Measurements from ENCODE around the gene CASK.

Gene CASK

GRCh38 chrX:41695426-41695825, 227.9 kb downstream of the CASK start:
- H2AK5ac ChIP-seq (ENCODE audit: low read length), result no peak overlapping the region
- no CpG with 5 or more reads among the region's 7 CpGs for WGBS (ENCODE audit: extremely low coverage, insufficient coverage, insufficient read length)

GRCh38 chrX:41693024-41693423, 230.3 kb downstream of the CASK start:
- no peak overlapping the region for H3K4me3 ChIP-seq (ENCODE audit: low read depth, low read length)
- H3K4me2 ChIP-seq (ENCODE audit: low read length), result no peak overlapping the region
- no peaks in the 10 kb centered on the region for H3K27me3 ChIP-seq (ENCODE audit: insufficient read depth, low read length)
- no peak overlapping the region for H2BK12ac ChIP-seq (ENCODE audit: low read length)
- H3K9ac ChIP-seq (ENCODE audit: low read length), result no peak overlapping the region
- H2AFZ ChIP-seq (ENCODE audit: insufficient read depth, low read length, poor library complexity), result no peak overlapping the region
- H3K23ac ChIP-seq (ENCODE audit: low read length), result no peak overlapping the region
- no peak overlapping the region for H2BK5ac ChIP-seq (ENCODE audit: low read depth, low read length, poor library complexity)
- no peaks in the 10 kb centered on the region for H3K79me2 ChIP-seq (ENCODE audit: control insufficient read depth, insufficient read depth, low read length, poor library complexity)
- H3K4me1 ChIP-seq (ENCODE audit: control insufficient read depth in 1 of 2, insufficient read depth in 2 of 2, low read length in 2 of 2), result no peaks in the 10 kb centered on the region
- H2BK120ac ChIP-seq (ENCODE audit: insufficient read depth, low read length, poor library complexity), result no peak overlapping the region
- no peak for DNase-seq
- H3K79me1 ChIP-seq (ENCODE audit: low read length), result no peaks in the 10 kb centered on the region
- no peak overlapping the region for H3K14ac ChIP-seq (ENCODE audit: low read length)
- H3K4ac ChIP-seq (ENCODE audit: low read depth, low read length), result no peak overlapping the region
- WGBS (ENCODE audit: extremely low coverage, insufficient coverage, insufficient read length), result no CpG with 5 or more reads among the region's 3 CpGs
- H4K91ac ChIP-seq (ENCODE audit: low read depth, low read length), result no peak overlapping the region
- no peak overlapping the region for H4K8ac ChIP-seq (ENCODE audit: low read depth, low read length)
- no peaks in the 10 kb centered on the region for H3K9me3 ChIP-seq (ENCODE audit: insufficient read depth, low read depth, low read length)
- H3K36me3 ChIP-seq (ENCODE audit: control insufficient read depth in 1 of 2, insufficient read depth in 2 of 2, low read length in 2 of 2), result no peaks in the 10 kb centered on the region
- no peak overlapping the region for H3K18ac ChIP-seq (ENCODE audit: low read length)
- no peak overlapping the region for H2AK5ac ChIP-seq (ENCODE audit: low read length)
- H3K27ac ChIP-seq (ENCODE audit: low read depth, low read length), result no peak overlapping the region
- H4K12ac ChIP-seq (ENCODE audit: low read depth, low read length), result no peak overlapping the region

More at GRCh38 chrX:41695426-41695825, 227.9 kb downstream of the CASK start:
- H3K79me1 ChIP-seq (ENCODE audit: low read length), result no peaks in the 10 kb centered on the region
- H3K27ac ChIP-seq (ENCODE audit: low read depth, low read length), result no peak overlapping the region
- no peak overlapping the region for H2BK5ac ChIP-seq (ENCODE audit: low read depth, low read length, poor library complexity)
- no peak overlapping the region for H3K9ac ChIP-seq (ENCODE audit: low read length)
- no peak overlapping the region for H4K12ac ChIP-seq (ENCODE audit: low read depth, low read length)
- H3K36me3 ChIP-seq (ENCODE audit: control insufficient read depth in 1 of 2, insufficient read depth in 2 of 2, low read length in 2 of 2), result no peaks in the 10 kb centered on the region
- H2BK12ac ChIP-seq (ENCODE audit: low read length), result no peak overlapping the region
- no peak overlapping the region for H3K4me2 ChIP-seq (ENCODE audit: low read length)
- H2AFZ ChIP-seq (ENCODE audit: insufficient read depth, low read length, poor library complexity), result no peak overlapping the region
- no peaks in the 10 kb centered on the region for H3K79me2 ChIP-seq (ENCODE audit: control insufficient read depth, insufficient read depth, low read length, poor library complexity)
- H2BK120ac ChIP-seq (ENCODE audit: insufficient read depth, low read length, poor library complexity), result no peak overlapping the region
- H3K4me1 ChIP-seq (ENCODE audit: control insufficient read depth in 1 of 2, insufficient read depth in 2 of 2, low read length in 2 of 2), result no peaks in the 10 kb centered on the region
- H3K4ac ChIP-seq (ENCODE audit: low read depth, low read length), result no peak overlapping the region
- H4K8ac ChIP-seq (ENCODE audit: low read depth, low read length), result no peak overlapping the region
- H3K14ac ChIP-seq (ENCODE audit: low read length), result no peak overlapping the region
- H3K18ac ChIP-seq (ENCODE audit: low read length), result no peak overlapping the region
- H3K9me3 ChIP-seq (ENCODE audit: insufficient read depth, low read depth, low read length), result no peaks in the 10 kb centered on the region
- no peak overlapping the region for H4K91ac ChIP-seq (ENCODE audit: low read depth, low read length)
- no peak overlapping the region for H3K23ac ChIP-seq (ENCODE audit: low read length)
- peak; percentile 24 to 69 for DNase-seq
- H3K4me3 ChIP-seq (ENCODE audit: low read depth, low read length), result no peak overlapping the region
- H3K27me3 ChIP-seq (ENCODE audit: insufficient read depth, low read length), result no peaks in the 10 kb centered on the region

DNA sequence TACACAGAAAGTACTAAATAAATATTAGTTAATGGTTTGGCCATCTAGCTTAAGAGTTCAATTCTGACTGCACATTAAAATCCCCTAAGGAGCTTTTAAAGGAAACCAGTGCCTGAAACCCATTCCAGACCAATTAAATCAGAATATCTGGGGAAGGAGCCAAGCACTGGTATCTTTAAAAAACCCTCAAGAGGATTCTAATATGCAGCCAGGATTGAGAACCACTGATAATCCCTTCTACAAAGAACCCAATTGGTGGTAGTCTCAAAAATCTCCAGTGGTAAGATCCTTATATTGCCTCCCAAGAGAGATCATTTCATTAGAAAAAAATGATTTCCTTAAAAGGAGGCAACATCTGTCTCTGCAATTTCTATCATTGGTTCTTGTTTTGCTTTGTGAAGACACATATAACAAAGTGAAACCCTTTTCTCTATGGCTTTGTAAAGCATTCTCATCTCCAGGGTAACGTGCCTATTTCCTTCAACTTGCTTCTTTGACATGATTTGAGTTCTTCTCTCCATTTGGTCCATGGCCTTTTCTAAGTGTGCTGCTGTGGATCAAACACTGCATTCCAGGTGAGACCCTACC, 231.1 kb downstream of the CASK start:
- no CpG with 5 or more reads among the region's 1 CpG for WGBS (ENCODE audit: extremely low coverage, insufficient coverage, insufficient read length)
- no peaks in the 10 kb centered on the region for H3K79me1 ChIP-seq (ENCODE audit: low read length)
- no peaks in the 10 kb centered on the region for H3K9me3 ChIP-seq (ENCODE audit: insufficient read depth, low read depth, low read length)
- no peak overlapping the region for H2BK12ac ChIP-seq (ENCODE audit: low read length)
- H4K91ac ChIP-seq (ENCODE audit: low read depth, low read length), result no peak overlapping the region
- no peak overlapping the region for H2AK5ac ChIP-seq (ENCODE audit: low read length)
- H2AFZ ChIP-seq (ENCODE audit: insufficient read depth, low read length, poor library complexity), result no peak overlapping the region
- H4K12ac ChIP-seq (ENCODE audit: low read depth, low read length), result no peak overlapping the region
- no peaks in the 10 kb centered on the region for H3K27me3 ChIP-seq (ENCODE audit: insufficient read depth, low read length)
- no peaks in the 10 kb centered on the region for H3K4me1 ChIP-seq (ENCODE audit: control insufficient read depth in 1 of 2, insufficient read depth in 2 of 2, low read length in 2 of 2)
- no peak overlapping the region for H2BK5ac ChIP-seq (ENCODE audit: low read depth, low read length, poor library complexity)
- H3K23ac ChIP-seq (ENCODE audit: low read length), result no peak overlapping the region
- no peak for DNase-seq
- no peaks in the 10 kb centered on the region for H3K36me3 ChIP-seq (ENCODE audit: control insufficient read depth in 1 of 2, insufficient read depth in 2 of 2, low read length in 2 of 2)
- H3K14ac ChIP-seq (ENCODE audit: low read length), result no peak overlapping the region
- no peaks in the 10 kb centered on the region for H3K79me2 ChIP-seq (ENCODE audit: control insufficient read depth, insufficient read depth, low read length, poor library complexity)
- no peak overlapping the region for H3K4me3 ChIP-seq (ENCODE audit: low read depth, low read length)
- H3K4ac ChIP-seq (ENCODE audit: low read depth, low read length), result no peak overlapping the region
- no peak overlapping the region for H4K8ac ChIP-seq (ENCODE audit: low read depth, low read length)
- no peak overlapping the region for H3K9ac ChIP-seq (ENCODE audit: low read length)
- no peak overlapping the region for H3K18ac ChIP-seq (ENCODE audit: low read length)
- H3K4me2 ChIP-seq (ENCODE audit: low read length), result no peak overlapping the region
- H2BK120ac ChIP-seq (ENCODE audit: insufficient read depth, low read length, poor library complexity), result no peak overlapping the region
- H3K27ac ChIP-seq (ENCODE audit: low read depth, low read length), result no peak overlapping the region

DNA sequence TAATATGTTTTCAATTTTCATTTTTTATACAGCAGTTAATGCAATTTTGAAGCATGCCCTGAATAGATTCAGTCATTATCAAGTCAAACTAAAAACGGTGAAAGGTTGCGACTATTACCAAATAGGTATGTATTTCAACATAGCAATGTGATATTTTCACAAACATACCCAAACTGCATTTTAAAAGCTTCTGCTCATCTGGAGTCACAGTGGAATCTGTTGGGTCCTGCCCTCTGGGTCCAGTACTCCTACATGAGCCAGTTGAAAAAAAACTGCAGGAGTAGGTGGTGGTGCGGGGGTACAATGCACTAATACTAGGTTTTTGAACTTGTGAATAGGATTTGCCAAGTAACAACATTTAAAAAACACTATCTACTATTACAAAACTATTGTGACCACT, 233.6 kb downstream of the CASK start:
- H4K12ac ChIP-seq (ENCODE audit: low read depth, low read length), result no peak overlapping the region
- H3K27ac ChIP-seq (ENCODE audit: low read depth, low read length), result no peak overlapping the region
- no peaks in the 10 kb centered on the region for H3K79me1 ChIP-seq (ENCODE audit: low read length)
- no peak overlapping the region for H3K9ac ChIP-seq (ENCODE audit: low read length)
- no peak overlapping the region for H2BK12ac ChIP-seq (ENCODE audit: low read length)
- no peak overlapping the region for H3K4me2 ChIP-seq (ENCODE audit: low read length)
- no peaks in the 10 kb centered on the region for H3K4me1 ChIP-seq (ENCODE audit: control insufficient read depth in 1 of 2, insufficient read depth in 2 of 2, low read length in 2 of 2)
- no peaks in the 10 kb centered on the region for H3K36me3 ChIP-seq (ENCODE audit: control insufficient read depth in 1 of 2, insufficient read depth in 2 of 2, low read length in 2 of 2)
- DNase-seq, result peak; percentile 46 to 79
- H4K8ac ChIP-seq (ENCODE audit: low read depth, low read length), result no peak overlapping the region
- H3K9me3 ChIP-seq (ENCODE audit: insufficient read depth, low read depth, low read length), result no peaks in the 10 kb centered on the region
- H2AK5ac ChIP-seq (ENCODE audit: low read length), result no peak overlapping the region
- no peaks in the 10 kb centered on the region for H3K79me2 ChIP-seq (ENCODE audit: control insufficient read depth, insufficient read depth, low read length, poor library complexity)
- H3K27me3 ChIP-seq (ENCODE audit: insufficient read depth, low read length), result no peaks in the 10 kb centered on the region
- H2BK120ac ChIP-seq (ENCODE audit: insufficient read depth, low read length, poor library complexity), result no peak overlapping the region
- no peak overlapping the region for H3K18ac ChIP-seq (ENCODE audit: low read length)
- H4K91ac ChIP-seq (ENCODE audit: low read depth, low read length), result no peak overlapping the region
- no peak overlapping the region for H3K23ac ChIP-seq (ENCODE audit: low read length)
- H3K14ac ChIP-seq (ENCODE audit: low read length), result no peak overlapping the region
- no peak overlapping the region for H2AFZ ChIP-seq (ENCODE audit: insufficient read depth, low read length, poor library complexity)
- no peak overlapping the region for H2BK5ac ChIP-seq (ENCODE audit: low read depth, low read length, poor library complexity)
- WGBS (ENCODE audit: extremely low coverage, insufficient coverage, insufficient read length), result no CpG with 5 or more reads among the region's 3 CpGs
- H3K4me3 ChIP-seq (ENCODE audit: low read depth, low read length), result no peak overlapping the region
- H3K4ac ChIP-seq (ENCODE audit: low read depth, low read length), result no peak overlapping the region
